ENCODE measurements around the gene ESD.
"Not testable (repeated sequence)": the region's sequence is repeated elsewhere in the genome, so short reads cannot be mapped to it uniquely, and the experiment has no call there.

ESD gene, protein sequence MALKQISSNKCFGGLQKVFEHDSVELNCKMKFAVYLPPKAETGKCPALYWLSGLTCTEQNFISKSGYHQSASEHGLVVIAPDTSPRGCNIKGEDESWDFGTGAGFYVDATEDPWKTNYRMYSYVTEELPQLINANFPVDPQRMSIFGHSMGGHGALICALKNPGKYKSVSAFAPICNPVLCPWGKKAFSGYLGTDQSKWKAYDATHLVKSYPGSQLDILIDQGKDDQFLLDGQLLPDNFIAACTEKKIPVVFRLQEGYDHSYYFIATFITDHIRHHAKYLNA

DNA sequence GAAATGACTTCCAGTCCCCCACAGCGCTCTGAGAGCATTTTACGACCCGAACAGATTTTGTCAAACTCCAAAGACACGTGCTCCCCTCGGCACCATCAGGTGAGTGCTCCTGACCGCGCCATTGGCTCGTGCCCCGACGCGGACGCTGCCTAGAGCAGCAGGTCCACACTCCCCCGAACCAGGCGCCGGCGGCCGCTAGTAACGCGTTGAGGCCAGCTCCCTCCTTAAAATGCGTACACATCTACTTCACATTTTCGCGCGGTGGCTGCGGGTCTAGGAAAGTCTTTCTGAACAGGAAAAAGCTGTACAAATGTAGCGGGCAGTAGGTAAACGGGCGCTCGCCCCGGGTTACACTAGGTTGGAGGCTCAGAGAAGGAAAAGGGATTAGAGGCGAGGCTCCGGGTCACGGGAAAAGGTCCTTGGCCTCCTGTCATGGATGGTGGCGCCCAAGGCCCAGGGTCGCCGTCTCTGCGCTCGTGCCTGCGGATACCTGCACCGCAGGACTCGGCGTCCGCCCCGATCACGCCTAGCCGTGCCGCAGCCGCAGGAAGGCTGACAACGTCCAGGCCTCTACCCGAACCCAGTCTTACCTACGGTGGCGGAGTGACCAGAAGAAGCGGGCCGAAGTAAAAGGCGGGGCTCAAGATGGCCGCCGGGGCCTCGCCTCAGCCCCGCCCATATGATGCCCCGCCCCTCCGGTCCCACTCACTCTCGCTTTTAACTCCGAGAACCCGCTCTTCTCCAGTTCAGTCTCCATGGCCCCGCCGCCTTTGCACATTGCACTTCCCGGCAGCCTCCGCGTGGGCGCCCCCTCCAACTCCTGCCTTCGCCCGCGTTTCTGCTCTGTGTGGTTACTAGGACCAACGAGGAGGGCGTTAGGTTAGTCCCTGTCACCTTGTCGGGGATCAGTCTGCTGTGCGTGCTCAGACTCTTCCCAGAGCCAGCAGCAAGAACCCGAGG lies at the start of gene ESD:
ESD (minus strand) TSS at position 647 of the 960 bp plus-strand sequence. CDS start 5,748 bp downstream, outside the sequence.
- DNase-seq, result peak; percentile 95

DNA sequence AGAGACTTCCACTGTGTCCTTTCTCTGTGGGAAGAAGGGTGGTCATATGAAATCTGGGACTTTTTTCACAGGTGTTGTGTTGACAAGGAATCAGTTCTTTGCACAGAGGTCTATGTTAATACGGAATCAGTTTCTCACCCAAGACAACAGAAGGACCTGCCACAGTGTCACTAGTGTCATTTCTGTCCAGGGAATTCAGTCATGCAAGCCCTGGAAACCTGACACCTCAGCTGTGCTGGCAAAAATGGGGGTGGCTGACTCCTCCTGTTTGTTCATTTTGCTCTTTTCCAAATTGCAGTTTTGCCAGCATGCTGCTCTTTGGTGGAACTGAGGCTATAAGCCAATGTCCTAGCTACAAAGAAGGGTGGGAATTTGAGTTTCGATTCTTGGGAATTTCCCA lies 49.8 kb upstream of the ESD start:
- DNase-seq, result no peak

DNA sequence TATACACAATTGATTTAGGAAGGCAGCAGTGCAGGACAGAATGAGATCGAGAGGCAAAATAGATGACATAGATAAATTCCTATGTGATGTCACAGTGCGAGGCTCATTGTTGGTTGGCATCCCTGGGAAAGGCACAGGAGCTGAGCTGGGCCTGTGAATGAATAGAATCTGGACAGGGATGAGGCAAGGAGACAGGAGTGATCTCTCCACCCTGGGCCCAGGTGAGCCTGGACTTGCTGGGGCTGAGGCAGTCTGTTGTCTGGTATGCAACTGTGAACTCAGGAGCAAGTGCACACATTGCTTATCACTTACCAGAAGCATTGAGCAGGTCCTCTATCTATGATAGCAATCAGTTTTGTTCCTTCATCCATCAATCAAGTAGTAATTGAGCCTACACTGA lies 48.2 kb upstream of the ESD start:
- DNase-seq, result no peak

DNA sequence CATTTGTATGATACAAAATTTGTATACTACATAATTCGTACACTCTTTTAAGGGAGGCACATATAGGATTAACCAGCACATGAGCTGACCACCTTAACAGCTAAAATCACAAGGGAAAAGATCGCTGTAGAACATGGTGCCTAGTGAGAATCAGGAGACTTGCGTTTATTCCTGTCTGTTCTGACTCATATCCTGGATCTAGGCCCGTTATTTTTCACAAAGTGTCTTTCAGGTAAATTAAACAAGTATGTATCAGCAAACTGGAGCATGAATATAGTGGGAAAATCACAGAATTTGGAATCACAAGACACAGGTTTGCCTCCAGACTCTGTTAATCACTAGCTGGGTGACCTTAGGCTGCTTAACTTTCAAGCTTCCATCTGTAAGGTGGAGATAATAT lies 47.5 kb upstream of the ESD start:
- no peak for DNase-seq

DNA sequence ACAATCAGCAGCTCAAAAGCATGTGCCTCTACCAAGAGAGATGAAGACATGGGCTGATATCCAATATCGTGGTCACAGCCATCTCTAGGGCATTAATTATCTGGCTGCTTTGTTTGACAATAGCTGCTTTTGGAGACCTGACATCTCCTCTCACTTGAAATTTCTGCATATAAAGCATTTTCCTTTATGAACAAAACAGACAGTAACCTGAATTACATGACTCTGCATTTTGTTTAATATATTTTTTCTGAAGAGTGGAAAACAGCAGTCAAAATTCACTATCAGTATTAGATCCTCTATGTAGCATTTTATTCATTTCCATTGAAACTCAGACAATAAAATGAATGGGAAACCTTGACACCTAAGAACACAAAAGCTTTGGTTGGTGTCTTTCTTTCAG lies 42.4 kb upstream of the ESD start:
- DNase-seq, result no peak

DNA sequence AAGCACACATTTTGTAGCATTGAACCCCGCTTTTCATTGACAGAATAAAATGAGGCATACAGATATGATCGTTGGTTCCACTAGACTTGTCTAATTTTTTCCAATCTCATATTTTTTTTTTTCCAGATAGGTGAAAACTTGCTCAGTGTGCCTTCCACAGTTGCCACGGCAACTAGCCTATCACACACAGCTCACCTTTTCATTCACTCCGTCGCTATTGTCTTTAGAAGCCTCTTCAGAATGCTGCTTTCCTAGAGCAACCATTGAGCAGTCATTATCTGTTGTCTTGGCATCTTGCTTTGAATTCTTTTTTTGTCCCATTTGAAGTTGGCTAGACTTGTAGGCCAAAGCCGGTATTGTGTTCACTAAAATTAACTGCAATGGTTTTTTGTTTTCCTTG lies 37.7 kb upstream of the ESD start:
- no peak for DNase-seq

DNA sequence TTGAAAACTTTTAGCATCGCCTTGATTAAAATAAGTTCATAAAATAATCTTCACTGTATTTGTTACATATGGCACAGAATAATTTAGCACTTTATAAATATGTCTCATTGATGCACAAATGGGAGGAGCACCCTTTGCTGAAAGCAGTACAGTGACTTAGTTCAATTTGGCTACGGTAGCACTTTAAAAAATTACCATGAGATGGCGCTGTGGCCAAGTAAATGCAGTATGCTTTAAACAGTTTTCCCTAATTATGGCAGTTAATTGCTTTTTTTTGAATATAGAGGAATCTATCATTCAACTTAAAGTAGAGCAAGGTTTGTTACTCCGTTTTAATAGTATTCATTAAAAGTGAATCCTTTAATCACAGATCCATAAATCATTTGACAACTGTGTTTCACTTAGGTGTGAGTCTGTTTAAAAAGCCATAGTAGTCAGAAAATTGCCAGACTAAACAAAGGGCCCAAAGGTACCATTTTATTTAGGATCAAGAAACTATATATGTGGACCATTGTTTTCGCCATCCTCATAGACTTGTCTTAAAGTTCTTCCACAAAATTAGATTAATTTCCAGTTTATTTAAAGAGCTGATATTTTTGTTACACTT lies 34.7 kb upstream of the ESD start:
- no peak for DNase-seq

DNA sequence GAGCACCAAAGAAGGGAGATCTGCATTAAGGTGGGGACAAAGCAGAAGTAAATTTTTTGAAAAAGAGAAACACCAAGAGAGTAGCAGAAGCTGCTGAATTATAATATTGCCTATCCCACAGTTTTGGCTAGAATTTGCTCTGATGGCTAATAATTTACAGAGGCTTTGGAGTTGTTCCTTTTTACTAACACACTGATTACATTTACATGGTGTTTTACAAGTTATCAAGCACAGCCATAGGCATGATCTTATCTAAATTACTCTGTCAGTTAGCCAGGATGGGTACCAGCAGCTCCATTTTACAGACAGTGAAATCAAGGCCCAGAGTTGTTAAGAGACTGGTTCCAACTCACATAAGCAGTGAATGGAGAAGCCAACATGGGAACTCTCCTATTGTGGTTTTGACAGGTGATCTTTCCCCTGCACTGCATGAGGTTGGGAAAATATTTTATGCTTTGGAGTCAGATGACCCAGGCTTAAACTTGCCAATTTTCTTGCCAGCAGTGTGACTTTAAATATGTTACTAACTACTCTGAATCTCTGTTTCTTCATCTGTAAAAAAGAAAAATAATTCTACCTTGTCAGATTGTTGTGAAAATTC lies 33.5 kb upstream of the ESD start:
- DNase-seq, result no peak

DNA sequence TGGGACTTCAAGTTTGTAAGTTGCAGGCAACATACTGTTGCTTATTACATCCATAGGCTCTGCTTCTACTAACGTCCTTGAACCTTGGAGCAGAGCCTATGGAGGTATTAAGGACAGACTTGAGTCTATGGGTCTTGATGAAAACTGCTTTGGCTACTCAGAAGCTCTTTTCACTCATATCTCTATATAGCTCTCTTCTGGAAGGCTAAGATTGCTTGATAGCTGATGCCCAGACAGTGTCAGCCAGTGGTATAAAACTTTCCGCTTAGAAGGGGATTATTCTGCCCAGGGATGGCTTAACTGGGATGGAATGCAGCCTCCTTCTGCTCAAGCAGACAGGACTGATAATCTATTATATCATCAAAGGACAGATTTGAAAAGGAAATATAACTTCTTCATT lies 25.6 kb upstream of the ESD start:
- no peak for DNase-seq

DNA sequence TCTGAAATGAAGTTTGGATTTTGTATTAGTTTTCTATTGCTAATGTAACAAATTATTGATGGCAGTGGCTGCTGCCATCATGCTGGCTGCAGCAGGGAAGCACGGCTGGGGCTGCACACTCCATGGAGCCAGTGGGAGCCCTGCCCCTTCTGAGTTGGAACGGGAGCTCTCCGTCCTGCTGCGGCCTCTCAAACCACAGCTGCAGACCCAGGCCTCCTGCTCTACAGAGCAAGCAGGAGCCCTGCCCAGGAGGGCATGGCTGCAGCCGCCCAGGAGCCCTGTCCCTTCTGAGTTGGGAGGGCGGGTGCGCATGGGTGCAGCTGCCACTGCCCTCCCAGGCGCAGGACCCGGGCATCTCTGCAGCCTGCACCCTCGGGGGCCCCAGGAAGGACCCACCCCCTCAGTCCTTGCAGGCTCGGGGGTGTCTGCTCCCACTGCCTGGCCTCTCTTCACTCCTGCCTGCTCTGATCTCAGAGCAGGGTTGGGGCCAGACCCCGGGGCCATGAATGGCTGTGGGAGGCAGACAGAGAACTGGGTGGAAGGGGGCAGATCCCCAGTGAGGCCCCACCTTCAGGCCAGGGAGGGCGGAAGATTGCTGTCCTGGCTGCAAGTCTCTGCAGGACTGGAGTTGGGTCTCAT lies 21.0 kb upstream of the ESD start:
- no peak for DNase-seq

DNA sequence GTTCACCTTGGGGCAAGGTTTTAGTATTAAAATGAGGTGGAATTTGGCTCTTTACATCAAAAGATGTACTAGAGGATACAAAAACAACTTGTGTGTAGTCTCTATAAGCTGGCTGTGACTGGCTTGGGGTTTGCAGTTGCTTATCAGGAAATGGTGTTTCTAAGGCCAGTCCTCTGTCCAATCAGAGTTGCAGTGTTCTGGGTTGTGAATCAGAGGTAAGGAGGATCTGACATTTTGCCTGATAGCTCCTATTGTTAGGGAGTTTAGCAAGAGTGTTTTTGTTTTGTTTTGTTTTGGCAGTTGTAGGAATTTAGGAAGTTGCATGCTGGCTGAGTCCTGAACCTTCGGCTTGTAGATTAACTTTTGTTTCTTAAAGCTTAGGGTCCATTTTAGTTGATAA lies 20.1 kb upstream of the ESD start:
- DNase-seq, result no peak

DNA sequence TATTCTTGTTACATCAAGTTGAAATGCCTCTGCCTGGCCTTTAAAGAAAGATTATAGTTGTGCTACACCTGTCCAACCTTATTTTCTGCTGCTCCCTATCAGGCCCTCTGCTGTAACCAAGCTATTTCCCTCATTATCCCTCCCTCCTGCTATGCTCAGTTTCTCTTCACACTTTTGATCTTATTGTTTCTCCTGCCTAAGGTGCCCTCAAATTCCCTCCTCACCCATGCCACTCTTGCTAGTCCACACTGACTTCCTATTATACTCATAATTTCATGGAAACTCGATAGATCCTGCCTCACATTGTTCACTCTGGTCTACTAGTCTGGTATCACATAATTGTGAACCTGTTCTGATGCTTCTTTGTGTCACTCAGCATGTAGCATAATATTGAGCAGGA lies 19.4 kb upstream of the ESD start:
- no peak for DNase-seq

DNA sequence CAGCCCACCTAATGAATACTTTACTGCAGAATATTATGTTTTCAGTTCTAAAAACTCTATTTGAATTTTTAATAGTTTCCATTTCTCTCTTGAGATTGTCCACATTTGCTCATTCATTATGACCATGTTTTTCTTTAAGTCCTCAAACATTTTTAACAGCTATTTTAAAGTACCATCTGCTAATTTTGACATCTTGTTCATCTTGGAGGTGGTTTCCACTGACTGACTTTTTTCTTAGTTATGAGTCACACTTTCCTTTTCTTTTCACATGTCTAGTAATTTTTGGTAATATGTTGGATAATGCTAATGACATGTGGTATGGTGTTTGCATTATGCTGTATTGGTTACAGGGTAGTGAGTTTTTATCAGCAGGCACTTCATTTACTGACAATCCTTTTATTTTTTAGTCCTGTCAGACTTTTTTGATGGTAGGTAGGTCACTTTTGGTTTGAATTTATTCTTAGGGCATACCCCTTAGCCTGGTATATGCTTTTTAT lies 15.4 kb upstream of the ESD start:
- no peak for DNase-seq

DNA sequence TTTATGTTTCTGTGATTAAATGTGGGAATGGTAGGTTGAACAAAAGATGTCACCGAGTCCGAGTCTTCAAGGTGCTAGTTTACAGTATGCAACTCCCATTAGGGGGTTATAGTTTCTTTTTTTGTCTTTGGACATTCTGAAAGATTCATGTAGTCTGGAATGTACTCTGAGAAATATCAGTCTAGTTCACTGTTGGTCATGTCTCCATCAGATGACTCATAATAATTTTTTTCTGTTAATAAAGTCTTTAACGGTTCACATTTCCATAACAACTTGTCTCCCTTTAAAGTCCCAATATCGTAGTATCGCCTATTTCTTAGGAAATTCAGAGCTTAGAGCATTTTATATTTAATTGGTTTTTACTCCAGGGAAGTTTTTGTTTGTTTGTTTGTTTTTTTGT lies 13.5 kb upstream of the ESD start:
- DNase-seq, result no peak

DNA sequence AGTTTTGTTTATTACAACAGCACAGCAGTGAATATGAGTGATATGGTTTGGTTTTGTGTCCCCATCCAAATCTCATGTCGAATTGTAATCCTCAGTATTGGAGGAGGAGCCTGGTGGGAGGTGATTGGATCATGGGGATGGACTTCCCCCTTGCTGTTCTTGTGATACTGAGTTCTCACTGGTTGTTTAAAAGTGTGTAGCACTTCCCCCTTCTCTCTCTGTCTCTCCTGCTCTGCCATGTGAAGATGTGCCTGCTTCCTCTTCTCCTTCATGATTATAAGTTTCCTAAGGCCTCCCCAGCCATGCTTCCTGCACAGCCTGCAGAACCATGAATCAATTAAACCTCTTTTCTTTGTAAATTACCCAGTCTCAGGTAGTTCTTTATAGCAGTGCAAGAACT lies 8.0 kb upstream of the ESD start:
- not testable (repeated sequence) for DNase-seq

DNA sequence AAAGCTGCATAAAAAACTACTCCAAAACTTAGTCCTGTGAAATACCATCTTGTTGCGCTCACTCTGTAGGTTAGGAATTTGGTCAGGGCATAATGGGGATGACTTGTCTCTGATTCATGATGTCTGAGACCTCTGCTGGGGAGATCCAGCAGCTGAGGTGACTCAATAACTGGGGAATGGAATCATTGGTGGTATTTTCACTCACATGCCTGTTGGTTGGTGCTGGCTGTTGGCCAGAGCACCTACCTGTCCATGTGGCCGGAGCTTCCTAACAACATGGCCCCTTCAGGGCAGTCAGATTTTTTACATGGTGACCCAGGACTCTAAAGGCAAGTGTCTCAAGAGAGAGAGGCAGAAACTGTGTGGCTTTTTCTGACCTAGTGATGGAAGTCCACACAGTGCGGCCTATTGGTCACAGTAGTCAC lies 7.4 kb upstream of the ESD start:
- no peak for DNase-seq

DNA sequence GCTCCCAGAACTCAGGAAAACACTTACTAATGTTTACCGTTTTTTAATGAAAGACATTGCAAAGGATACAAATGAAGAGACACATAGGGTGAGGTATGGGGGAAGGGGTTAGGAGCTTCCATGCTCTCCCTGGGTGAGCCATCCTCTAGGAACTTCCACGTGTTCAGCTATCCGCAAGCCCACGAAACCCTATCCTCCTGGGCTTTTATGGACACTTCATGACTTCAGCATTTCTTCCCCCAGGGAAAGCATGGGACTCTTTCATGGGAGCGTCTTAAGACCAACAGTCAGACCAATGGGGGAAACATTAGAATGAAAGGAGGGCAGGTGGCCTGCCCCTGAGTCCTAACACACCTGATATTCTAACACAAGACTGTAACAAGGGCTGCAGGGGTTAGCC lies 6.6 kb upstream of the ESD start:
- DNase-seq, result no peak

DNA sequence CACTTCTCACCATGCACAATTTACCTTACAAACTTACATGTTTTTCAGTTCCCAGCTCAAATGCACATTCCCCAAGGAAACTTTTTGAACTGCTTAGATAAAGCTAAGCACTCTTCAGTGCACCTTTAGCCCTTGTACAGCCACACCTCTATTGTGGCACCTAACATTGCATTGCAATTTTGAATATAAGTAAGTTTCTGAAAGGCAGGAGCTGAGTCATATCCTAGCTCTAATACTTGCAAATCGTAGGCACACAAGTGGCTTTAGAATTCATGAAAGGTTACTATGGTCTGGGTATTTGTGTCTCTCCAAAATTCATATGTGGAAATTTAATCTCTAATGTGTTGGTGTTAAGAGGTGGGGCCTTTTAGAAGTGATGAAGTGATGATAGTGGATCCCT lies 4.9 kb upstream of the ESD start:
- DNase-seq, result no peak

DNA sequence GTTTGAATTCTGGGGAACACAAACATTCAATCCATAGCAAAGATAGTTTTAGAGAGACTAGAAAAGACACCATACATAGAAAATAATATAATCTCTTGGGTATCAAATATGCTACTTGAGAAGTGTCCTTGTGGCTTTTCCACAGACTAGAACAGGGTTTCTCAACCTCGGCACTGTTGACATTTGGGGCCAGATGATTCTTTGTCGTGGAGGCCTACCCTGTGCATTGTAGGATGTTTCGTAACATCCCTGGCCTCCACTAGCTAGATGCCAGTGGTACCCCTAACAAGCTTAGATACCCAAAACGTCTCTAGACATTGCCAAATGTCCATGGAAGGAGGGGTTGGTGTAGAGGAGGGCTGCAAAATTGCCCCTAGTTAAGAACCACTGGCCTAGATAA lies 2.2 kb upstream of the ESD start:
- DNase-seq, result no peak

DNA sequence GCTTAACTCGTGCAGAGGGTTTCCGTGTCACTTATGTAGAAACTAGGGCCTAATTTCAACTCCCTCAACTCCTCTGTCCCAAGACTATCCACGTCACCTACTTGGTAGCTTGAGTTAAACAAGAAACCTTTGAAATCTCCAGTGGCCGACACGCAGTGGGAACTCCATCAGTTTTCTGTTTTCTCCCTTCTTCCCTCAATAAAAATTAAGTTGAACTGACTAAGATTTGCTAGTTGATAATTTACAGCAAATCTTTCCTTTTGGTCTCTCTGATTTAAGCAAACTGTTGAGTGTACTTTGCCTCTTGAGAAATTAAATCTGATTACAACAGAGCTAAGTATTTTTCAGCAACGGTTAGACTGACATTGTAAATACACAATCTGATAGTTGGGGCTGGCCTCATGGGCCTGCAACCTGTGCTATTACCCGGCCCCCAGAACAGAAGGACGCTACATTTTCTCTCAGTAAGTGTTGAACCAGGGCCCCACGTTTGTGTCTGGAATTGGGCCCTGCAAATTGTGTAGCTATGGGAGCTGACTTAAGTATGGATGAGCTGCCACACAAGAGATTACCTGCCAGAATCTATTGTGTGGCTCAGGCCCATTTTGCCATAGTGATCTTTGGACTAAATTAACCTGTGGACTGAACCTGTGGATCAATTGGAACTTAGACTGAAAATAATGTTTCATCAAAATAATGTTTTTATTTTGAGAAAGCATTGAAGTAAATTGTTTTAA lies 708 bp upstream of the ESD start:
- no peak for DNase-seq

DNA sequence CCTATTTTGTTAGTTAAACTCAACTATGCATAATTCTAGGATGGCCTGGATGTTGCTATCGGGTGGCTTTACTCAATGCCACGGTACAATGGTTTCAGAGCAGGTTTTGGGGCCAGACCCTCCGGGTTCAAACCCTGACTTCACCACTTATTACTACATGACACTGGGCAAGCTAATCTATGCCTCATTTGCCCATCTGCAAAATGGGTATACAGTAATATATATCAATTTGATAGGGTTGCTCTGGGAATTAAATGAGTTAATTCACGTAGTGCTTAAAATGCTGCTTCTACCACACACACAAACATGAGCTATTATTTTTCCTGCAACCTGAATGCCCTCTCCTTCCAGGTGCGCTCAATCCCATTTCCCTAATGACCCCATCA lies 839 bp downstream of the ESD start:
- DNase-seq, result no peak

DNA sequence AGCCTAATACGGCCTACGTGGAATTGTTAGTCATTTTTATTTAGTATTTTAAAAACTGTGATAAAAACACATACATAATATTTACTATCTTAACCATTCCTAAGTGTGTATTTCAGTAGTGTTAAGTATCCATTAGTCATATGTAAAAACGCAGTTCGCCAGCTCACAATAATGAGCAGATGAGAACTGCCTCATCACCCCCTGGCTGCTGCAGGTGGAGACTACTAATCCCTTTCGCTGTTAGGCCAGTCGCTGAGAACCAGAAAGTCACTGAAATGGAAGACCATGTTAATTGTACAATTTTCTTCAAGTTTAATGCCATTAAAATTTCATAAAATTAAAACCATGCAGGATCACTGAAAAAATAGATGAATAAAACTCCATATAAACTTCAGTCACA lies 1.6 kb downstream of the ESD start:
- no peak for DNase-seq
